K562 (cell line): ENCODE data around the gene EIF5. TPM values are rescaled to one million over a fixed set of nuclear protein-coding genes. Genes with fewer than 3 reads are reported as not detected.

ENCODE experiments used
- ATAC-seq: fragments of 200-7000 bp; cut with Tn5 transposase; 3 replicates; pipeline ENCODE4 v1.9.1; 2020; ENCODE audit warnings: moderate library complexity
- BruUV-seq: library from RNA; stranded (reverse); fragments of 400-500 nt; replicated peaks from 2 replicates; lab custom pipeline; 2021; lab: Mats Ljungman, UMichigan
- CTCF ChIA-PET: fragments of 300-600 bp; formaldehyde crosslinking; extraction: SDS; loops from one replicate; lab custom pipeline; 2021; ENCODE audit warnings: low intra/inter-chr PET ratio; lab: Yijun Ruan, JAX
- POLR2A ChIA-PET: fragments of 300-600, 350-650 bp; sonication (Branson Sonifier 250); formaldehyde crosslinking; extraction: SDS; loops from one replicate; lab custom pipeline; 2021; ENCODE audit warnings: antibody characterized with exemption, inconsistent platforms; lab: Yijun Ruan, JAX
- DNase-seq, 4 experiments: peaks; one replicate each; pipeline versions ENCODE4 v3.0.0 to v3.0.0-alpha.2; 2011 to 2018; ENCODE audit warnings: low spot score in 3 of 4, mixed read lengths in 3 of 4; ENCODE audit errors: extremely low read depth in 1 of 4
- FAIRE-seq: peaks from 2 replicates; lab custom pipeline; 2011; peaks lifted over from hg19 to GRCh38; lab: Jason Lieb, UNC
- H2AFZ ChIP-seq: 2 replicates; pipeline ENCODE4 v1.6.0; 2011; ENCODE audit warnings: low read depth, low read length, control low read depth, inconsistent platforms
- H3K27ac ChIP-seq: fragments of 200-600 bp; 3 replicates; pipeline ENCODE4 v1.8.0; 2011; ENCODE audit warnings: low read depth, mild to moderate bottlenecking, control low read depth, inconsistent platforms, low read length, moderate library complexity, mixed read lengths; ENCODE audit errors: extremely low read depth
- H3K27me3 ChIP-seq, 2 experiments: fragments of 300-600 bp in 1 of 2; 2 replicates in 1 of 2; 3 replicates in 1 of 2; pipeline versions ENCODE4 v1.6.0 to v1.8.0; 2011; ENCODE audit warnings: inconsistent platforms in 2 of 2, low read length in 2 of 2, mild to moderate bottlenecking in 1 of 2, mixed read lengths in 1 of 2, moderate library complexity in 1 of 2; ENCODE audit not compliant: control insufficient read depth in 2 of 2, insufficient read depth in 2 of 2
- H3K36me3 ChIP-seq: fragments of 300-600 bp; 3 replicates; pipeline ENCODE4 v1.8.0; 2011; ENCODE audit warnings: mild to moderate bottlenecking, low read length, inconsistent platforms; ENCODE audit not compliant: control insufficient read depth, insufficient read depth
- H3K4me1 ChIP-seq, 2 experiments: fragments of 200-600 bp in 1 of 2; replicated peaks in 1 of 2; 2 replicates in 1 of 2; 3 replicates in 1 of 2; pipeline versions ENCODE4 v1.5.1 to v1.8.0; 2011; ENCODE audit warnings: inconsistent platforms in 2 of 2, low read length in 2 of 2, mild to moderate bottlenecking in 1 of 2, mixed read lengths in 1 of 2, moderate library complexity in 1 of 2; ENCODE audit not compliant: control insufficient read depth in 2 of 2, insufficient read depth in 2 of 2
- H3K4me2 ChIP-seq: 2 replicates; pipeline ENCODE4 v1.6.1; 2011; ENCODE audit warnings: low read length, control low read depth, inconsistent platforms, mixed read lengths; ENCODE audit not compliant: insufficient read depth
- H3K4me3 ChIP-seq: fragments of 200-600 bp; sonication (generic), shearing (Covaris generic); 2 replicates; pipeline ENCODE4 v1.5.1; 2016; ENCODE audit warnings: control low read depth, inconsistent platforms
- H3K79me2 ChIP-seq: fragments of 200-600 bp; 3 replicates; pipeline ENCODE4 v1.8.0; 2011; ENCODE audit warnings: low read length, inconsistent platforms; ENCODE audit not compliant: control insufficient read depth, insufficient read depth
- H3K9ac ChIP-seq, 2 experiments: 2 replicates each; pipeline versions ENCODE4 v1.6.0 to v1.6.1; 2011; ENCODE audit warnings: low read depth in 2 of 2, low read length in 2 of 2, control low read depth in 1 of 2, inconsistent platforms in 1 of 2, mild to moderate bottlenecking in 1 of 2, mixed read lengths in 1 of 2; ENCODE audit not compliant: insufficient read depth in 1 of 2
- H3K9me1 ChIP-seq: one replicate; pipeline ENCODE4 v1.6.0; 2011; ENCODE audit warnings: inconsistent platforms, mild to moderate bottlenecking, low read length, moderate library complexity; ENCODE audit not compliant: control insufficient read depth, insufficient read depth
- H3K9me3 ChIP-seq: replicated peaks from 2 replicates; pipeline ENCODE4 v1.5.1; 2011; ENCODE audit warnings: low read depth, low read length, inconsistent platforms; ENCODE audit not compliant: control insufficient read depth, insufficient read depth
- H4K20me1 ChIP-seq: replicated peaks from 2 replicates; pipeline ENCODE4 v1.6.1; 2011; ENCODE audit warnings: low read length, inconsistent platforms, mixed read lengths; ENCODE audit not compliant: control insufficient read depth, insufficient read depth
- CCNT2 ChIP-seq: IDR thresholded peaks from 2 replicates; pipeline ENCODE4 v1.6.1; 2011; ENCODE audit warnings: borderline replicate concordance, low read depth, mild to moderate bottlenecking, moderate library complexity, mixed read lengths, low read length; ENCODE audit not compliant: insufficient read length; ENCODE audit errors: extremely low read depth
- CHD4 ChIP-seq: fragments of 200-600 bp; sonication (generic); IDR thresholded peaks from 3 replicates; pipeline ENCODE4 v1.6.1; 2012; ENCODE audit warnings: low read depth, mild to moderate bottlenecking, mixed read lengths, low read length, inconsistent platforms; ENCODE audit not compliant: insufficient read depth, insufficient replicate concordance, poor library complexity, severe bottlenecking
- CREB3L1 ChIP-seq: fragments of 450-650 bp; IDR thresholded peaks from 2 replicates; pipeline ENCODE4 v1.6.1; 2014; ENCODE audit warnings: low read depth, mild to moderate bottlenecking, moderate library complexity, borderline replicate concordance
- NFE2 ChIP-seq: IDR thresholded peaks from 2 replicates; pipeline ENCODE4 v1.6.1; 2014; ENCODE audit warnings: antibody characterized with exemption, low read depth
- RREB1 ChIP-seq: fragments of 250-450 bp; sonication (Bioruptor Pico); IDR thresholded peaks from 2 replicates; pipeline ENCODE4 v1.4.0; 2020
- ZMIZ1 ChIP-seq, 2 experiments: fragments of 150-350 bp in 1 of 2; IDR thresholded peaks; 2 replicates each; pipeline ENCODE4 v1.6.1; 2012 to 2016; ENCODE audit warnings: low read depth in 2 of 2, low read length in 2 of 2, mild to moderate bottlenecking in 1 of 2, moderate library complexity in 1 of 2
- ZNF512 ChIP-seq: IDR thresholded peaks from 2 replicates; pipeline ENCODE4 v1.6.1; 2016; ENCODE audit warnings: missing genetic modification characterization, missing compliant biosample characterization
- ZNF644 ChIP-seq: fragments of 200-800 bp; sonication (Bioruptor generic); IDR thresholded peaks from 2 replicates; pipeline ENCODE4 v1.6.1; 2016; ENCODE audit warnings: low read depth, missing genetic modification characterization, missing compliant biosample characterization
- WGBS: fragments of 100-300 bp; shearing (Covaris generic); methylation state at CpG from one replicate; pipeline ENCODE4 v1.1.6; 2016; ENCODE audit warnings: low coverage, mixed read lengths; ENCODE audit not compliant: insufficient coverage; ENCODE audit errors: missing lambda C conversion rate; 5-methylcytosine and 5-hydroxymethylcytosine counted together
- in situ Hi-C: fragments of 300-500 bp; cut with MboI; formaldehyde crosslinking; loops from 4 replicates; pipeline ENCODE4 v1.15.0; 2018; ENCODE audit warnings: inconsistent platforms, mixed read lengths
- intact Hi-C: fragments of 100-400 bp; cut with micrococcal nuclease; formaldehyde crosslinking; loops from 2 replicates; pipeline ENCODE4 v1.14.2; 2022
- polyA plus RNA-seq, 8 experiments: library from polyadenylated mRNA; depleted of rRNA in 4 of 8; stranded (reverse) in 5 of 8; unstranded in 3 of 8; fragments of >200 nt; fragmentation: Nextera tagmentation in 2 of 8; fragmentation: Illumina TruSeq in 1 of 8; extraction: Ambion mirVana in 2 of 8; extraction: Trizol in 1 of 8; gene quantifications; 2 replicates each; pipeline versions ENCODE4 v1.2.1 to v1.2.3, GENCODE V29; 2011 to 2014; ENCODE audit warnings: inconsistent platforms in 1 of 8, missing spikeins in 1 of 8
- total RNA-seq, 7 experiments: library from RNA; depleted of rRNA in 6 of 7; stranded (reverse); fragments of >200 nt in 6 of 7; fragmentation: Illumina TruSeq in 2 of 7; extraction: Trizol in 2 of 7; gene quantifications; 2 replicates each; pipeline versions ENCODE4 v1.2.1 to v1.2.3, GENCODE V29; 2011 to 2021; ENCODE audit warnings: low replicate concordance in 1 of 7

EIF5 gene
- total and polyA plus RNA-seq, 9 of the 15 experiments (the other 6 are each of a cell fraction or from before 2014, with no cell fraction given), result 92.7 to 442 (median 190) TPM

GRCh38 chr14:103313704-103314103 is 20.3 kb upstream of the EIF5 start:
- Histone ChIP-seq H3K4me1 (peaks cover 27 to 63% of the 10 kb centered on the region in 2 experiments), H3K27me3 (no peaks in the 10 kb centered on the region), H3K79me2 (no peaks in the 10 kb centered on the region), H3K27ac (peak overlapping the region; percentile 73), H3K4me3 (no peak overlapping the region), H3K9me3 (no peaks in the 10 kb centered on the region), H4K20me1 (no peaks in the 10 kb centered on the region), H3K4me2 (peak overlapping the region; percentile 65), H2AFZ (peak overlapping the region; percentile 81), H3K9ac (peak overlapping the region in 1 of 2 experiments; percentile 55; a peak in 2 of 4 replicates), H3K9me1 (no peaks in the 10 kb centered on the region), H3K36me3 (no peaks in the 10 kb centered on the region)
- FAIRE-seq (peak; percentile 85), ATAC-seq (peak; percentile 12), DNase-seq (peak in 2 of 4 experiments; percentile 53 to 76)
- BruUV-seq, result no TSS peak
- WGBS, result 0% methylated on average over 8 of the region's 8 CpGs
- intact Hi-C loops (loop anchor here (2.0 kb wide), 1 partner anchor 19 kb away; no protein-coding TSS in a partner anchor), in situ Hi-C loops (no loop called here)
- ChIA-PET CTCF (no interaction called here), POLR2A (interaction anchor here (0.7 to 3.3 kb wide), 7 partner anchors 15 to 403 kb away, joined by 3 to 12 read pairs (median 3); no protein-coding TSS in a partner anchor)
- TF ChIP-seq ZMIZ1 (IDR thresholded peaks at IDR 0.05; ENCODE audit: low read depth in 2 of 2, low read length in 2 of 2) (no peak), ZNF644 (tag) (no peak), CREB3L1 (no peak), CCNT2 (no peak), ZNF512 (no peak), CHD4 (no peak), NFE2 (peak; percentile 75), RREB1 (CRISPR knock-in tag) (no peak)
